NCI-H82 (cell line): Measurements from ENCODE around the gene KCTD11.

Experiments
- DNase-seq: peaks from one replicate; lab custom pipeline; 2025; lab: John Stamatoyannopoulos, UW

KCTD11 gene

GRCh38 chr17:7351665-7352502 lies at the start of gene KCTD11:
Gene KCTD11 (plus strand): TSS chr17:7352162.
- peak; percentile 81 for DNase-seq

DNA sequence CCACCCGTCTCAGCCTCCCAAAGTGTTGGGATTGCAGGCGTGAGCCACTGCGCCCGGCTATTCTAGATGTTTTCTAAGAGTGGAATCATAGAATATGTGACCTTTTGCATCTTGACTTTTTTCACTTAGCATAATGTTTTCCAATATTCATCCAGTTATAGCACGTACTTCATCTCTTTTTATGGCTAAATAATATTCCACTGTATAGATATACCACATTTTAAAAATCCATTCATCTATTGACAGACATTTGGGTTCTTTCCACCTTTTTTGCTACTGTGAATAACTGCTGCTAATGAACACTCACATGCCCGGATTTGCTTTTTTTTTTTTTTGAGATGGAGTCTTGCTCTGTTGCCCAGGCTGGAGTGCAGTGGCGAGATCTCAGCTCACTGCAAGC lies 47.8 kb upstream of the KCTD11 start:
- DNase-seq, result no peak

GRCh38 chr17:7306911-7307685 lies 44.9 kb upstream of the KCTD11 start, which contains the start of gene EIF5A:
Gene EIF5A (plus strand): TSS chr17:7307628. CDS start chr17:7309636, 2,008 bp downstream.
- peak; percentile 100 for DNase-seq

- peak; percentile 77 for DNase-seq
Observed at GRCh38 chr17:7307686-7308624, 44.0 kb upstream of the KCTD11 start.

GRCh38 chr17:7308625-7309433 lies 43.1 kb upstream of the KCTD11 start:
- DNase-seq, result peak; percentile 90

DNA sequence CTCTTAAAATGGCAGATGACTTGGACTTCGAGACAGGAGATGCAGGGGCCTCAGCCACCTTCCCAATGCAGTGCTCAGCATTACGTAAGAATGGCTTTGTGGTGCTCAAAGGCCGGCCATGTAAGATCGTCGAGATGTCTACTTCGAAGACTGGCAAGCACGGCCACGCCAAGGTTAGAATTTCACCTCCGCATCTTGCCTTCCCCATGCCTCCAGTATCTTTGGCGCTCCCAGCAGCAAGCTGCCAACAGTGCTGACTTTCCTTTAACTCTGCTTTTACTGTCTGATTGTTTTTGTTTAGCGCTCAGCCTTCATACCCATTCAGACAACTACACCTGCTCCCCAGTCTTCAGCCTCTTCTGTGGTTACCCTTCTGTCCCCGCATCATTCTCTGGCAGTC lies 42.3 kb upstream of the KCTD11 start:
- DNase-seq, result no peak

DNA sequence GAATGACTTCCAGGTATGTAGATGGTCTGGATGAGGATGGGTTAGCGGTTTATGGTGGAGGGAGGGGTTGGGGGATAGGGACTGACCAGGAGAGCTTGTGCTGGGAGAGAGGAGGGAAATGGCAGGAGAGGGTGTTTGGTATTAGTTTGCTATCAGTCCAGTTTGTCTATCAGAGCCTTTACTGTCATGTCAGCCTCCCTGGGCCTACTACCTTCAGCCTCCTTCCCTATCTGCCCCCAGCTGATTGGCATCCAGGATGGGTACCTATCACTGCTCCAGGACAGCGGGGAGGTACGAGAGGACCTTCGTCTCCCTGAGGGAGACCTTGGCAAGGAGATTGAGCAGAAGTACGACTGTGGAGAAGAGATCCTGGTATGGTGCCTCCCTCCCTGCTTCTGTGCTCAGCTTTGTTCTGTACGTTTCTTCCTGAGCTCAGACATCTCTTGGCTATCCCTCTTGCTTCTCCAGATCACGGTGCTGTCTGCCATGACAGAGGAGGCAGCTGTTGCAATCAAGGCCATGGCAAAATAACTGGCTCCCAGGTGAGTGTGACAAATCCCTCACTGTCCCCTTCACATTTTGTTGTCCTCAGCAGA lies 40.8 kb upstream of the KCTD11 start:
- no peak for DNase-seq

GRCh38 chr17:7312432-7313087 lies 39.4 kb upstream of the KCTD11 start:
- DNase-seq, result peak; percentile 53

DNA sequence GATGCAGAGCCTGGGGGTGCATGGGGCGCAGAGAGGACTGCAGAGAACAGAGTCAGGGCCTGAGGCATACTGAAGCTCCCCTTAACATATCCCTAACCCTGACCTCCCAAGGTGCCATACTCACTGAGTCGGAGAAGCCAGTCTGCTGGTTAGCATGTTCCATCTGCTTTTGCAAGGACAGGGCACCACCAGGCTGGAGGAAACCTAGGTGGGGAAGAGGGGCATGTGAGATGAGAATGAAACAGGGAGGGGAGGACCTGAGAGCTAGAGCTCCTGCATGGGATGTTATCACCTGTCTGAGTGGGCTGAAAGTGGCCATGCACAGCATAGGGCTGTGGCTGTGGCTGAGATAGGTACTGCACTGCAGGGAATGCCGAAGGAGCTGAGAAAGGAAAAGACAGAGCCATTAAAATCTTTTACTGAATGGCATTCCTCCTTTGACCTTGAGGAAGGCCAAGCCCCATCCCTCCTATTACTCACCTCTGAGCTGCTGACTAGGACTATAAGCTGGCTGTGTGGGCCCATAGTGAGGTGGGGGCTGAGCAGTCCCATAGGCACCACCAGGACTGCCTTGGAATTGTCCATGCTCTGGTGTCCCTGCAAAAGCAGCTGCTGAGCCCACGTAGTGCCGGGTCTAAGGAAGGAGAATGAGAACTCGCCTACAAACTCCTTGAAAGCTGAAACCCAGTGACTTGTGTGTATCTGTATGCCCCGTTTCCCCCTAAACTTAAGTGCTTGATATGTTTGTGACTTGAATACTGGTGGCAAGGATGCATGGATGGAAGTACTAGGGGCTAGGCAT lies 38.7 kb upstream of the KCTD11 start:
- peak; percentile 70 for DNase-seq

- DNase-seq, result peak; percentile 65
Observed at GRCh38 chr17:7313890-7314718, 37.9 kb upstream of the KCTD11 start.

DNA sequence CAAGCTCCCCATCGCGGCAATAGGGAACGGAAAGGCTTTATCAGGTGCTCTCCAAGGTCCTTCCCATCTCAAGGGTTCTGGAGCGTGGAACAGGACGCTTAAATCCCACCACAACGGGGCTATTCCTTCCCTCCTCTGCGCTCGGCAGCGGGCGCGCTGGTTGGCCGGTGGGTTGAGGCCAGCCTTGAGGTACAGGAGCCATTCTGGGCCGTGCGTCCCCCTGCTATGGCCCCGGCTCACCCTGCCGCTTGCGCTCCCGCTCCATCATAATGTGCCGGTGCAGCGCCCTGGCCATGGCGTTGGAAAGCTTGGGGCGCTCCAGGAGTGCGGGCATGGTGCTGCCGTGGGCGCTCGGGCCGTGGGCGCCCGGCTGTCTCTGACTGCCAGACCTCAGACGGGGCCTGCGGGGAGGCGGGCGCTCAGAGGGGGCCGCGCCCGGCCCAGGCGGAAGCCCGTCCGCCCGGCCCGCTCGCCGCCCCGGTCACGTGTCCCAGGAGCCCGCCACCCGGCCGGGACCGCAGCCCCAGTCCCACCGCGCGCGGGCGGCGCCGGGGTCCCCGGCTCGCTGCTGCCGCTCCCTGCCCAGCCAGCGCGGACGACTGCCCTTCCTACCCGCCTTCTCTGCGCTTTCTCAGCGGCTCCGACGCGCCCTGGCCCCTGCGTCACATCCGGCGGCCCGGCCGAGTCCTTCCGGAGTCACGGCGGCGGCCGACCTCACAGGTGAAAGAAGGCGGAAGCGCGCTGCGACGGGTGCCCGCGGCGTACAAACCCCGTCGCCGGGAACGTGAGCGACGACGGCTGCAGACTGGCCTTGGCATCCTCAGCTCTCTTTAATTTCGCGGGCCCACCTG lies 37.0 kb upstream of the KCTD11 start, which contains the start of gene GPS2:
Gene GPS2, minus strand, starts transcription at position 642 of the 851 bp plus-strand sequence. Its CDS starts 308 bp downstream, at position 334.
- peak; percentile 93 for DNase-seq

GRCh38 chr17:7315570-7316235 lies 36.3 kb upstream of the KCTD11 start:
- DNase-seq, result peak; percentile 39

DNA sequence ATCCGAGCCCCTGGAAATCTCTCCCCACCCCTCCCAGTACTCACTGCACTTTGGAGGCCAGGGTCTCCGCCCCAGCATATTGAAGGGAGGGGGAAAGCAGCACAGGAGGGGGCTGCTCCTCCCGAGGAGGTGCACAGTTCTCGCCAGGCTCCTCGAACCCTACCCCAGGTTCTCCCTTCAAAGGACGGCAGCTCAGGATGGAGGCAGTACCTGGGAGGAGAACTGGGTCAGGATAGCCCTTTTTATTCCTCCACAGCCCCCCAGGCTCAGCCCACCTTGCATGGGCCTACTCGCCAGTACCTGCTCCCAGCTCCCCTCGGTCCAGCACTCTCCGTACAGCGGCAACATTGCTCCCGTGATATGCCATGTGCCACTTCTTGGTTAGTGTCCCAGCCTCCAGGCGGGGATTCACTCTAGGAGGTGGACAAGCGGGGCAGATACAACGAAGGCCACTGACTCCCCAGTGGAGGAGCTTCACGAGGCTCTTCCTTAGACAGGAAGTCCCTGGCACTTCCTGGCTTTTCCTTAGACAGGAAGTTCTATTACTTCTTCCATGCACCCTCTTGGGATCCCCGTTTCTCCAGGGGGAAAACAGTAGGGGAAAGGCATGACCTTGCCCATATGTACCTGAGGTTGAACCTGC lies 34.7 kb upstream of the KCTD11 start:
- DNase-seq, result no peak

- DNase-seq, result no peak
Observed at GRCh38 chr17:7318121-7318860, 33.7 kb upstream of the KCTD11 start.

- DNase-seq, result no peak
Observed at GRCh38 chr17:7321466-7321865, 30.5 kb upstream of the KCTD11 start.
